Ureter (tissue), 1 donor: ENCODE measurements around the gene AKR1E2. TPM values are rescaled to one million over a fixed set of nuclear protein-coding genes. Genes with fewer than 3 reads are reported as not detected.

ENCODE experiments used
- total RNA-seq: library from RNA; stranded (reverse); gene quantifications from one replicate; pipeline ENCODE4 v1.2.4, GENCODE V29; 2023
- donor health status: DM: yes; HTN: yes; CAD: no.

The AKR1E2 gene
- total RNA-seq, 1 donor from 2014 or later: 10.3 TPM

Other genes starting within 250 kb of the AKR1E2 start
- gene AKR1C1, start 137.2 kb downstream of the AKR1E2 start, total RNA-seq: 31.4 TPM
- gene AKR1C2, start 177.7 kb downstream of the AKR1E2 start, total RNA-seq: 343 TPM